WERI-Rb-1 (cell line): ENCODE measurements around the gene MAP6D1.

ENCODE experiments used
- DNase-seq: peaks from one replicate; pipeline ENCODE4 v3.0.0-alpha.2; 2020
- H3K27ac ChIP-seq: fragments of 250-450 bp; sonication (Bioruptor Pico); 2 replicates; pipeline ENCODE4 v1.5.1; 2020; ENCODE audit warnings: mild to moderate bottlenecking, moderate library complexity
- H3K27me3 ChIP-seq: fragments of 250-450 bp; sonication (Bioruptor Pico); 2 replicates; pipeline ENCODE4 v1.5.1; 2021; ENCODE audit warnings: mild to moderate bottlenecking, low read depth, moderate library complexity; ENCODE audit not compliant: insufficient read depth, severe bottlenecking
- H3K36me3 ChIP-seq: fragments of 250-450 bp; sonication (Bioruptor Pico); 2 replicates; pipeline ENCODE4 v1.5.1; 2020; ENCODE audit warnings: mild to moderate bottlenecking, moderate library complexity
- H3K4me3 ChIP-seq: 2 replicates; pipeline ENCODE4 v1.5.1; 2011; ENCODE audit warnings: low read depth, mild to moderate bottlenecking, control low read depth, low read length
- H3K9me3 ChIP-seq: fragments of 250-450 bp; sonication (Bioruptor Pico); 2 replicates; pipeline ENCODE4 v1.5.1; 2021; ENCODE audit warnings: mild to moderate bottlenecking, moderate library complexity; ENCODE audit not compliant: severe bottlenecking
- TF ChIP-seq, protein P1 (sequence below): IDR thresholded peaks from 2 replicates; pipeline ENCODE4 v1.5.1; 2011; ENCODE audit warnings: low read depth, mild to moderate bottlenecking, control low read depth, inconsistent platforms, low read length

Gene MAP6D1

DNA sequence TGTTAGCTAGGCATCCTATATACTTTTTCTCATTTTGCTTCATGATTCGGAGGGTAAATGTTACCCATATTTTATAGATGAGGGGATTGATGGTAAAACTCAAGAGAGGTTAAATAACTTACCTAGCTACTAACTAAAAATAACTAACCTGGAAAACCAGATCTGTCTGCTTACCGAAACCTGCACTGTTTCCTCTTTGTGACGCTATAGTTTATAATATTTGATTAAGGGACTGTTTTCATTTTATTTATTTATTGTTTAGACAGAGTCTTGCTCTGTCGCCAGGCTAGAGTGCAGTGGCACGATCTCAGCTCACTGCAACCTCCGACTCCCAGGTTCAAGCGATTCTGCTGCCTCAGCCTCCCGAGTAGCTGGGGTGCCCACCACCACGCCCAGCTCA lies 55.9 kb downstream of the MAP6D1 start:
- Histone ChIP-seq H3K27ac (no peak overlapping the region), H3K36me3 (peaks cover 56% of the 10 kb centered on the region), H3K9me3 (no peaks in the 10 kb centered on the region), H3K4me3 (no peak overlapping the region), H3K27me3 (no peaks in the 10 kb centered on the region)
- TF ChIP-seq, protein P1, sequence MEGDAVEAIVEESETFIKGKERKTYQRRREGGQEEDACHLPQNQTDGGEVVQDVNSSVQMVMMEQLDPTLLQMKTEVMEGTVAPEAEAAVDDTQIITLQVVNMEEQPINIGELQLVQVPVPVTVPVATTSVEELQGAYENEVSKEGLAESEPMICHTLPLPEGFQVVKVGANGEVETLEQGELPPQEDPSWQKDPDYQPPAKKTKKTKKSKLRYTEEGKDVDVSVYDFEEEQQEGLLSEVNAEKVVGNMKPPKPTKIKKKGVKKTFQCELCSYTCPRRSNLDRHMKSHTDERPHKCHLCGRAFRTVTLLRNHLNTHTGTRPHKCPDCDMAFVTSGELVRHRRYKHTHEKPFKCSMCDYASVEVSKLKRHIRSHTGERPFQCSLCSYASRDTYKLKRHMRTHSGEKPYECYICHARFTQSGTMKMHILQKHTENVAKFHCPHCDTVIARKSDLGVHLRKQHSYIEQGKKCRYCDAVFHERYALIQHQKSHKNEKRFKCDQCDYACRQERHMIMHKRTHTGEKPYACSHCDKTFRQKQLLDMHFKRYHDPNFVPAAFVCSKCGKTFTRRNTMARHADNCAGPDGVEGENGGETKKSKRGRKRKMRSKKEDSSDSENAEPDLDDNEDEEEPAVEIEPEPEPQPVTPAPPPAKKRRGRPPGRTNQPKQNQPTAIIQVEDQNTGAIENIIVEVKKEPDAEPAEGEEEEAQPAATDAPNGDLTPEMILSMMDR, result no peak
- DNase-seq, result no peak

DNA sequence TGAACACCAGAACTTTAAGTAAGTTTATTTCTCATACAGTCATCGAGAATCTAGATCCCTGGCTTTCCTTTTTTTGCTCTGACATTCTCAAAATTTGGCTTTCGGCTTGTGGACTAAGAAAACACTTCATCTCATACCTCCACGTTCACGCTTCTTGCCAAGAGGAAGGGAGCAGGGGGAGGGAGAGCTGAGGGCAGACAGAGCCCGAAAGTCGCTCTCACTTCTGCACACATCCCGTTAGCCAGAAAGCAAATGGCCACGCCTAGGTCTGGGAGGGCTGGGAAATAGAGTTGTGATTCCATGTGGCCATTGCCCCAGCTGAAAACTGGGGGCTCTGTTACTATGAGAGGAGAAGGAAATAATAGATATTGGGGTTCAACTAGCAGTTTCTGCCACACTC lies 57.3 kb downstream of the MAP6D1 start:
- peaks cover 51% of the 10 kb centered on the region for H3K36me3 ChIP-seq
- no peak overlapping the region for H3K27ac ChIP-seq
- no peaks in the 10 kb centered on the region for H3K27me3 ChIP-seq
- TF ChIP-seq, protein P1, result no peak
- no peak overlapping the region for H3K4me3 ChIP-seq
- no peak for DNase-seq
- H3K9me3 ChIP-seq, result no peaks in the 10 kb centered on the region

DNA sequence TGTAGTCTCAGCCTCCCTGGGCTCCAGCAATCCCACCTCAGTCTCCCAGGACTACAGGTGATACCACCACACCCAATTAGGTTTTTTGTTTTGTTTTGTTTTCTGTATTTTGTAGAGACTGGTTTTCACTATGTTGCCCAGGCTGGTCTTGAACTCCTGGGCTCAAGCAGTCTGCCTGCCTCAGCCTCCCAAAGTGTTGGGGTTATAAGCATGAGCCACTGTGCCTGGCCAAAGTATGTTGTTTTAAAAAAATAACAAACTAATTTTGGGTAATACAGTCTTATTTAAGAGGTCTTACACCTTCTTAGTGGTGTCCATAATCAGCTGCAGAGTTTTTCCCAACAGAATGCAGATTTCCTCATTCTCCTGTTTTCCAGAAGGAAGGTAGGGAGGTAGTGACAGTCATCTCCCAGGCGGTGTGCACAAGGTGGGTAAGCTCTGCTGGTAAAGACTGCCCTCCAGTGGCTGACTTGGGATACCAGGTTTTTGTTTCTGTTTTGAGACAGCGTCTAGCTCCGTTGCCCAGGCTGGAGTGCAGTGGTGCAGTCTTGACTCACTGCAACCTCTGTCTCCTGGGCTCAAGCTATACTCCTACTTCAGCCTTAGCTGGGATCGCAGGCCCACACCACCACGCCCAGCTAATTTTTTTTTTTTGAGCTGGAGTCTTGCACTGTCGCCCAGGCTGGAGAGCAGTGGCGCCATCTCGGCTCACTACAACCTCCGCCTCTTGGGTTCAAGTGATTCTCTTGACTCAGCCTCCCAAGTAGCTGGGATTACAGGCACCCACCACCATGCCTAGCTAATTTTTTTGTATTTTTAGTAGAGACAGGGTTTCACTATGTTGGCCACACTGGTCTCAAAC lies 58.4 kb downstream of the MAP6D1 start:
- Histone ChIP-seq H3K27me3 (no peaks in the 10 kb centered on the region), H3K36me3 (peaks cover 48% of the 10 kb centered on the region), H3K27ac (no peak overlapping the region), H3K9me3 (no peaks in the 10 kb centered on the region), H3K4me3 (no peak overlapping the region)
- peak; percentile 73 for DNase-seq
- TF ChIP-seq, protein P1, result peak; percentile 87

DNA sequence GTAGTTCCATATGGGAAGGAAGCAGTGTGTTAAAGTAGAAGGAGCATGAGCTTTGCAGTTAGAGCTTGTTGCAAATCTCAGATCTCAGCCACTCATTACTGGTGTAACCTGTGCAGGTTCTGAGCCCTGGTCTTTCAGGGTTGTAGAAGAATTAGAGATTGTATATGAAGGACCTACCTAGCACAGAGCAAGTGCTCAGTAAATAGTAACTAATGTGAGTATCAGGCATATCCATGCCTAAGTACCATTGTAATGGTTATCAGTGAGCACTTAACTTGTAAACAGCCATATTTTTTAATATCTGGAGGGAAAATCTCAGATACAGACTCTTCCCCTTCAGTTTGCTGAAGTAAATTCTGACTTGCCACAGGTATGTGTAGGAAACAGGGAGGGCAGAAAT lies 59.3 kb downstream of the MAP6D1 start:
- Histone ChIP-seq H3K27ac (no peak overlapping the region), H3K4me3 (no peak overlapping the region), H3K9me3 (no peaks in the 10 kb centered on the region), H3K36me3 (peaks cover 54% of the 10 kb centered on the region), H3K27me3 (no peaks in the 10 kb centered on the region)
- DNase-seq, result no peak
- TF ChIP-seq, protein P1, result no peak
